Keratinocyte (primary cell): ENCODE measurements around the gene NTMT1. TPM values are rescaled to one million over a fixed set of nuclear protein-coding genes. Genes with fewer than 3 reads are reported as not detected.
A peak's percentile ranks its signal among the peaks of the same experiment; 100 is the strongest.
"Not testable (repeated sequence)": the region's sequence is repeated elsewhere in the genome, so short reads cannot be mapped to it uniquely, and the experiment has no call there.

Source experiments
- DNase-seq: peaks from one replicate; pipeline ENCODE4 v3.0.0-alpha.2; 2011; ENCODE audit warnings: low read depth, missing footprints, low spot score
- FAIRE-seq: peaks from 2 replicates; lab custom pipeline; 2011; peaks lifted over from hg19 to GRCh38; lab: Jason Lieb, UNC
- H2AFZ ChIP-seq: 2 replicates; pipeline ENCODE4 v1.6.0; 2012; ENCODE audit warnings: low read length, control low read depth, inconsistent platforms; ENCODE audit not compliant: control insufficient read depth
- H3K27ac ChIP-seq: 2 replicates; pipeline ENCODE4 v1.5.1; 2011; ENCODE audit warnings: low read length; ENCODE audit not compliant: control insufficient read depth, insufficient read depth
- H3K27me3 ChIP-seq: 3 replicates; pipeline ENCODE4 v1.6.0; 2011; ENCODE audit warnings: low read length; ENCODE audit not compliant: control insufficient read depth, insufficient read depth; ENCODE audit errors: extremely low read depth
- H3K36me3 ChIP-seq, 2 experiments: 2 replicates in 1 of 2; 3 replicates in 1 of 2; pipeline ENCODE4 v1.5.1; 2011; ENCODE audit warnings: low read length in 2 of 2, mild to moderate bottlenecking in 1 of 2; ENCODE audit not compliant: control insufficient read depth in 2 of 2, insufficient read depth in 2 of 2; ENCODE audit errors: extremely low read depth in 1 of 2
- H3K4me1 ChIP-seq: 3 replicates; pipeline ENCODE4 v1.5.1; 2011; ENCODE audit warnings: low read length; ENCODE audit not compliant: control insufficient read depth, insufficient read depth; ENCODE audit errors: extremely low read depth
- H3K4me2 ChIP-seq: 3 replicates; pipeline ENCODE4 v1.6.0; 2011; ENCODE audit warnings: low read depth, low read length; ENCODE audit not compliant: control insufficient read depth, insufficient read depth; ENCODE audit errors: extremely low read depth
- H3K4me3 ChIP-seq, 3 experiments: fragments of 200-600 bp in 1 of 3; sonication (generic) in 1 of 3; 2 replicates in 2 of 3; 3 replicates in 1 of 3; pipeline ENCODE4 v1.5.1; 2011 to 2016; ENCODE audit warnings: low read length in 3 of 3, mild to moderate bottlenecking in 3 of 3, control low read depth in 2 of 3, inconsistent platforms in 1 of 3, low read depth in 1 of 3, mixed read lengths in 1 of 3, mixed run types in 1 of 3, moderate library complexity in 1 of 3; ENCODE audit not compliant: control insufficient read depth in 2 of 3, insufficient read depth in 2 of 3; ENCODE audit errors: extremely low read depth in 1 of 3
- H3K79me2 ChIP-seq: 2 replicates; pipeline ENCODE4 v1.6.0; 2012; ENCODE audit warnings: low read length; ENCODE audit not compliant: control insufficient read depth, insufficient read depth
- H3K9ac ChIP-seq: 3 replicates; pipeline ENCODE4 v1.6.0; 2011; ENCODE audit warnings: low read length; ENCODE audit not compliant: control insufficient read depth, insufficient read depth; ENCODE audit errors: extremely low read depth
- H3K9me1 ChIP-seq: 3 replicates; pipeline ENCODE4 v1.6.0; 2011; ENCODE audit warnings: low read length; ENCODE audit not compliant: control insufficient read depth, insufficient read depth; ENCODE audit errors: extremely low read depth
- H3K9me3 ChIP-seq: 2 replicates; pipeline ENCODE4 v1.5.1; 2012; ENCODE audit warnings: low read depth, low read length; ENCODE audit not compliant: control insufficient read depth
- H4K20me1 ChIP-seq: 3 replicates; pipeline ENCODE4 v1.6.0; 2011; ENCODE audit warnings: low read length; ENCODE audit not compliant: control insufficient read depth, insufficient read depth; ENCODE audit errors: extremely low read depth
- CTCF ChIP-seq, 3 experiments: IDR thresholded peaks in 1 of 3; conservative IDR thresholded peaks in 1 of 3; optimal IDR thresholded peaks in 1 of 3; 2 replicates in 2 of 3; 3 replicates in 1 of 3; pipeline versions ENCODE3 to v1.5.1; 2011; ENCODE audit warnings: low read length in 3 of 3, mild to moderate bottlenecking in 3 of 3, moderate library complexity in 2 of 3, control low read depth in 1 of 3, inconsistent platforms in 1 of 3; ENCODE audit not compliant: insufficient read depth in 2 of 3; ENCODE audit errors: extremely low read depth in 1 of 3
- EZH2 ChIP-seq: IDR thresholded peaks from one replicate; pipeline ENCODE4 v1.6.1; 2012; ENCODE audit warnings: inconsistent platforms, mild to moderate bottlenecking, low read length, moderate library complexity
- dilution Hi-C: fragments of 300-500 bp; cut with MboI; formaldehyde crosslinking; loops from one replicate; pipeline ENCODE4 v1.7.0; 2020; ENCODE audit warnings: low sequenced_read_pairs; ENCODE audit not compliant: extremely low pct_ligation_motif_present
- polyA plus RNA-seq, 5 experiments: library from polyadenylated mRNA; depleted of rRNA in 3 of 5; stranded (reverse) in 3 of 5; stranded (forward) in 1 of 5; unstranded in 1 of 5; fragments of >200 nt; gene quantifications; 1 replicate in 1 of 5; 2 replicates in 3 of 5; 3 replicates in 1 of 5; pipeline versions ENCODE4 v1.2.1 to v1.2.3, GENCODE V29; 2011 to 2012; ENCODE audit warnings: missing spikeins in 2 of 5, low read depth in 1 of 5, low replicate concordance in 1 of 5

Gene NTMT1
- polyA plus RNA-seq, 1 donor (not counting 4 experiments of a cell fraction or from before 2014, with no cell fraction given), result 50.2 TPM

GRCh38 chr9:129661029-129661428 lies 35.1 kb downstream of the NTMT1 start:
- TF ChIP-seq EZH2 (no peak), CTCF (optimal IDR thresholded peaks at IDR 0.05 in 1 of 3, IDR thresholded peaks at IDR 0.05 in 1 of 3, conservative IDR thresholded peaks at IDR 0.05 in 1 of 3; ENCODE audit: extremely low read depth in 1 of 3, insufficient read depth in 2 of 3, low read length in 3 of 3) (no peak)
- Histone ChIP-seq H3K9me1 (no peaks in the 10 kb centered on the region), H3K36me3 (no peaks in the 10 kb centered on the region), H3K9me3 (no peaks in the 10 kb centered on the region), H4K20me1 (no peaks in the 10 kb centered on the region), H3K4me1 (peaks cover 5% of the 10 kb centered on the region), H2AFZ (no peak overlapping the region), H3K79me2 (no peaks in the 10 kb centered on the region), H3K4me3 (no peak overlapping the region), H3K4me2 (no peak overlapping the region), H3K27ac (no peak overlapping the region), H3K9ac (no peak overlapping the region), H3K27me3 (peaks cover 17% of the 10 kb centered on the region)
- dilution Hi-C loops, result no loop called here
- FAIRE-seq (no peak), DNase-seq (no peak)

DNA sequence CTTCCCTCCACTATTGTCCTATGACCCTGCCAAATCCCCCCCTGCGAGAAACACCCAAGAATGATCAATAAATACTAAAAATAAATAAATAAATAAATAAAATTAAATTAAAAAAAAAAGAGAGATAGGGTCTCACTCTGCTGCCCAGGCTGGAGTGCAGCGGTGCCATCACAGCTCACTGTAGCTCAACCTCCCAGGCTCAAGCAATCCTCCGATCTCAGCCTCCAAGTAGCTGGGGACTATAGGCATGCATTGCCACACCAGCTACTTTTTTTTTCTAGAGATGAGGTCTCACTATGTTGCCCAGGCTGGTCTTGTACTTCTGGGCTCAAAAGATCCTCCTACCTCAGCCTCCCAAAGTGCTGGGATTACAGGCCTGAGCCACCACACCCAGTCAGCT lies 36.3 kb downstream of the NTMT1 start:
- H3K9me1 ChIP-seq, H3K4me1 ChIP-seq, H3K9ac ChIP-seq, dilution Hi-C loops, H3K27ac ChIP-seq, H3K4me2 ChIP-seq, H3K79me2 ChIP-seq, H2AFZ ChIP-seq, H3K36me3 ChIP-seq, H3K4me3 ChIP-seq, DNase-seq, FAIRE-seq, H3K9me3 ChIP-seq, H4K20me1 ChIP-seq: not testable (repeated sequence)
- H3K27me3 ChIP-seq, result peaks cover 29% of the 10 kb centered on the region

- no peak overlapping the region for H3K9ac ChIP-seq
- peak overlapping the region; percentile 5 for H3K4me2 ChIP-seq
- no peaks in the 10 kb centered on the region for H3K79me2 ChIP-seq
- no peaks in the 10 kb centered on the region for H3K9me1 ChIP-seq
- H3K9me3 ChIP-seq, result no peaks in the 10 kb centered on the region
- H3K36me3 ChIP-seq, result no peaks in the 10 kb centered on the region
- H3K4me1 ChIP-seq, result no peaks in the 10 kb centered on the region
- FAIRE-seq (no peak), DNase-seq (no peak)
- no peak overlapping the region for H3K27ac ChIP-seq
- TF ChIP-seq CTCF (optimal IDR thresholded peaks at IDR 0.05 in 1 of 3, IDR thresholded peaks at IDR 0.05 in 1 of 3, conservative IDR thresholded peaks at IDR 0.05 in 1 of 3; ENCODE audit: extremely low read depth in 1 of 3, insufficient read depth in 2 of 3, low read length in 3 of 3) (no peak), EZH2 (no peak)
- no peaks in the 10 kb centered on the region for H4K20me1 ChIP-seq
- peaks cover 41% of the 10 kb centered on the region for H3K27me3 ChIP-seq
- H2AFZ ChIP-seq, result no peak overlapping the region
- H3K4me3 ChIP-seq, result no peak overlapping the region
- dilution Hi-C loops, result no loop called here
Measured at GRCh38 chr9:129664746-129665388, 38.9 kb downstream of the NTMT1 start.
